Endodermal cell (in vitro differentiated cells): ENCODE measurements around the gene BRMS1. TPM values are rescaled to one million over a fixed set of nuclear protein-coding genes. Genes with fewer than 3 reads are reported as not detected.
A peak's percentile ranks its signal among the peaks of the same experiment; 100 is the strongest.

Source experiments
- DNase-seq: peaks from one replicate; pipeline ENCODE4 v3.0.0-alpha.2; 2017
- H3K27ac ChIP-seq: 2 replicates; pipeline ENCODE4 v1.5.1; 2013; ENCODE audit warnings: mild to moderate bottlenecking, low read depth, low read length, moderate library complexity
- H3K27me3 ChIP-seq: 2 replicates; pipeline ENCODE4 v1.6.1; 2013; ENCODE audit warnings: mild to moderate bottlenecking, low read length, moderate library complexity; ENCODE audit not compliant: insufficient read depth, control insufficient read depth, poor library complexity, severe bottlenecking
- H3K36me3 ChIP-seq: 2 replicates; pipeline ENCODE4 v1.7.0; 2013; ENCODE audit warnings: mild to moderate bottlenecking, low read length, moderate library complexity; ENCODE audit not compliant: control insufficient read depth, insufficient read depth
- H3K4me1 ChIP-seq: one replicate; pipeline ENCODE4 v1.7.0; 2013; ENCODE audit warnings: low read length; ENCODE audit not compliant: control insufficient read depth, insufficient read depth
- H3K4me3 ChIP-seq: 2 replicates; pipeline ENCODE4 v1.5.1; 2013; ENCODE audit warnings: mild to moderate bottlenecking, low read length, moderate library complexity
- H3K9ac ChIP-seq: 2 replicates; pipeline ENCODE4 v1.6.1; 2013; ENCODE audit warnings: mild to moderate bottlenecking, low read length, moderate library complexity; ENCODE audit not compliant: poor library complexity, severe bottlenecking; ENCODE audit errors: extremely low read depth
- H3K9me3 ChIP-seq: 2 replicates; pipeline ENCODE4 v1.6.1; 2013; ENCODE audit warnings: mild to moderate bottlenecking, low read length, moderate library complexity; ENCODE audit not compliant: control insufficient read depth
- H3K27ac Mint-ChIP-seq: 2 replicates; pipeline ENCODE4 v1.8.0; 2020; ENCODE audit warnings: mixed read lengths
- H3K27me3 Mint-ChIP-seq: 2 replicates; pipeline ENCODE4 v1.8.0; 2021; ENCODE audit warnings: mild to moderate bottlenecking, mixed read lengths; ENCODE audit not compliant: insufficient read depth
- H3K36me3 Mint-ChIP-seq: 2 replicates; pipeline ENCODE4 v1.8.0; 2020; ENCODE audit warnings: low read depth, mixed read lengths
- H3K4me1 Mint-ChIP-seq: 2 replicates; pipeline ENCODE4 v1.8.0; 2020; ENCODE audit warnings: mixed read lengths
- H3K4me3 Mint-ChIP-seq: 2 replicates; pipeline ENCODE4 v1.8.0; 2020; ENCODE audit warnings: mild to moderate bottlenecking, moderate library complexity, mixed read lengths
- H3K9me3 Mint-ChIP-seq: 2 replicates; pipeline ENCODE4 v1.8.0; 2020; ENCODE audit warnings: mild to moderate bottlenecking, mixed read lengths
- WGBS, 2 experiments: methylation state at CpG; one replicate each; pipeline versions ENCODE4 v1.1.5 to v1.1.7; 2013; ENCODE audit warnings: missing lambda C conversion rate in 2 of 2, mixed read lengths in 1 of 2; ENCODE audit not compliant: insufficient coverage in 1 of 2, insufficient read length in 1 of 2; 5-methylcytosine and 5-hydroxymethylcytosine counted together
- total RNA-seq, 2 donors: library from RNA; stranded (reverse); fragmentation: NEBNext Ultra II Directional in 1 of 2; extraction: Animal tissue kit (Norgen Biotek cat#: 25700) in 1 of 2; gene quantifications; 2 replicates in 1 of 2; 3 replicates in 1 of 2; pipeline ENCODE4 v1.2.1, GENCODE V29; 2021
- TF ChIP-seq, protein P1 (sequence below): fragments of 200-600 bp; sonication (generic); conservative IDR thresholded peaks from 2 replicates; pipeline ENCODE4 v1.5.0; 2021; ENCODE audit warnings: antibody characterized with exemption, mild to moderate bottlenecking

Gene BRMS1
- total RNA-seq, 2 donors from 2014 or later: 38.7 to 40.3 TPM

DNA sequence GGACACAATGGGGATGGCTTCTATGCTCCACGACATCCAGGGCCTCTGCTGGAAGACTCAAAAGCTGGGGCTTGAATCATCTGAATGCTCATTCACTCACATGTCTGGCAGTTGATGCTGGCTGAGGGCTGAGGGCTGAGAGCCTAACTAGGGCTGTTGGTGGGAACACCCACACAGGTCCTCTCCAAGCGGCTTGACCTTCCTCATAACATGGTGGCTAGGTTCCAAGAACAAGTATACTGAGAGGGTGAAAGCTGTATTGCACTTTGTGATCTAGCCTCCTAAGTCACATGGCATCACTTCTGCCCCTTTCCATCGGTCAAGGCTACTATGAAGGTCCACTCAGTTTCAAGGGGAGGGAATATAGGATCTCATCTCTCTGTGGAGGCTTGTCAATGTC, 45.7 kb downstream of the BRMS1 start:
- no peaks in the 10 kb centered on the region for H3K36me3 Mint-ChIP-seq
- Histone ChIP-seq H3K9ac (no peak overlapping the region), H3K36me3 (no peaks in the 10 kb centered on the region), H3K9me3 (no peaks in the 10 kb centered on the region), H3K4me3 (no peak overlapping the region), H3K27me3 (peaks cover 2% of the 10 kb centered on the region), H3K4me1 (no peaks in the 10 kb centered on the region), H3K27ac (no peak overlapping the region)
- H3K4me1 Mint-ChIP-seq: peaks cover 5% of the 10 kb centered on the region
- no peak for DNase-seq
- no peak overlapping the region for H3K4me3 Mint-ChIP-seq
- no peaks in the 10 kb centered on the region for H3K9me3 Mint-ChIP-seq
- H3K27ac Mint-ChIP-seq: no peak overlapping the region
- H3K27me3 Mint-ChIP-seq: peaks cover 11% of the 10 kb centered on the region
- TF ChIP-seq, protein P1, sequence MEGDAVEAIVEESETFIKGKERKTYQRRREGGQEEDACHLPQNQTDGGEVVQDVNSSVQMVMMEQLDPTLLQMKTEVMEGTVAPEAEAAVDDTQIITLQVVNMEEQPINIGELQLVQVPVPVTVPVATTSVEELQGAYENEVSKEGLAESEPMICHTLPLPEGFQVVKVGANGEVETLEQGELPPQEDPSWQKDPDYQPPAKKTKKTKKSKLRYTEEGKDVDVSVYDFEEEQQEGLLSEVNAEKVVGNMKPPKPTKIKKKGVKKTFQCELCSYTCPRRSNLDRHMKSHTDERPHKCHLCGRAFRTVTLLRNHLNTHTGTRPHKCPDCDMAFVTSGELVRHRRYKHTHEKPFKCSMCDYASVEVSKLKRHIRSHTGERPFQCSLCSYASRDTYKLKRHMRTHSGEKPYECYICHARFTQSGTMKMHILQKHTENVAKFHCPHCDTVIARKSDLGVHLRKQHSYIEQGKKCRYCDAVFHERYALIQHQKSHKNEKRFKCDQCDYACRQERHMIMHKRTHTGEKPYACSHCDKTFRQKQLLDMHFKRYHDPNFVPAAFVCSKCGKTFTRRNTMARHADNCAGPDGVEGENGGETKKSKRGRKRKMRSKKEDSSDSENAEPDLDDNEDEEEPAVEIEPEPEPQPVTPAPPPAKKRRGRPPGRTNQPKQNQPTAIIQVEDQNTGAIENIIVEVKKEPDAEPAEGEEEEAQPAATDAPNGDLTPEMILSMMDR: no peak
- 97% methylated on average over 3 of the region's 3 CpGs for WGBS, 2 experiments

DNA sequence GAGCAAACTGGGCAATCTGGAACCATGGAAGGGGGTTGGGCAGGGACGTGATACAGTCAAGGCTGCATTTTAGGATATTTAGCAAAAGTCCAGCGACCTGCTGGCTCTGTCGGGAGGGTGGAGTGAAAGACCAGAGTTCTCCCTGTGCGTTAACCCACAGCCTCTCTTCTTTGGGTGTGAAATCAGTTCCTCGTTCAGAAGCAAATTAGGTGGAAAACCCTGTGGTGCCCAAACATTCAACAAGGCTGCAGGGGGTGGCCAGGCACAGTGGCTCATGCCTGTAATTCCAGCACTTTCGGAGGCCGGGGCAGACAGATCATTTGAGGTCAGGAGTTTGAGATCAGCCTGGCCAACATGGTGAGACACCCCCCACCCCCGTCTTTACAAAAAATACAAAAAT, 47.3 kb downstream of the BRMS1 start:
- WGBS, 2 experiments: 34 to 47% methylated on average over 7 to 8 of the region's 8 CpGs
- no peak overlapping the region for H3K4me3 Mint-ChIP-seq

DNA sequence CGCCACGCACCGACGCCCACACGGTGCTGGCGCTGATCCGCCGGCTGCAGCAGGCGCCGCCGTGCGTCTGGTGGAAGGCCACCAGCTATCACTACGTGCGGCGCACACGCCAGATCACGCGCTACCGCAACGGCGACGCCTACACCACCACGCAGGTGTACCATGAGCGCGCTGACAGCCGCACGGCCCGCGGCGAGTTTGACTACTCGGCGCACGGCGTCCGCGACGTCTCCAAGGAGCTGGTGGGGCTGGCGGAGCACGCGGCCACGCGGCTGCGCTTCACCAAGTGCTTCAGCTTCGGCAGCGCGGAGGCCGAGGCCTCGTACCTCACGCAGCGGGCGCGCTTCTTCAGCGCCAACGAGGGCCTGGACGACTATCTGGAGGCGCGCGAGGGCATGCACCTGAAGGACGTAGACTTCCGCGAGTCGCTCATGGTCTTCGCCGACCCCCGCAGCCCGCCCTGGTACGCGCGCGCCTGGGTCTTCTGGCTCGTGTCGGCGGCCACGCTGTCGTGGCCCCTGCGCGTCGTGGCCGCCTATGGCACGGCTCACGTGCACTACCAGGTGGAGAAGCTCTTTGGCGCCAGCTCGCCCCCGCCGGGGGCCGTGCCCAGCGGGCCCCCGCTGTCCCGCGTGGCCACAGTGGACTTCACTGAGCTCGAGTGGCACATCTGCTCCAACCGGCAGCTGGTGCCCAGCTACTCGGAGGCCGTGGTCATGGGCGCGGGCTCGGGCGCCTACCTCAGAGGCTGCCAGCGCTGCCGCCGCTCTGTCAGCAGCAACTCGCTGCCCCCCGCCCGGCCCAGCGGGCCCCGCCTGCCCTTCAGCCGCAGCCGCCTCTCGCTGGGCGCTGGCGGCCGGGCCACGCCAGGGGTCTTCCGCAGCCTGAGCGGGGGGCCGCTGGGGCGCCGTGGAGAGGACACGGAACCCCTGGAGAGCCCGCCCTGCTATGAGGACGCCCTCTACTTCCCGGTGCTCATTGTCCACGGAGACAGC, 50.0 kb downstream of the BRMS1 start:
- WGBS, 2 experiments: 94 to 97% methylated on average over 103 to 123 of the region's 123 CpGs
- TF ChIP-seq, protein P1: no peak
- Histone ChIP-seq H3K27ac (no peak overlapping the region), H3K9me3 (no peaks in the 10 kb centered on the region), H3K4me3 (no peak overlapping the region), H3K36me3 (no peaks in the 10 kb centered on the region), H3K27me3 (peaks cover 45% of the 10 kb centered on the region), H3K4me1 (no peaks in the 10 kb centered on the region), H3K9ac (no peak overlapping the region)
- Mint-ChIP-seq H3K4me1 (peaks cover 9% of the 10 kb centered on the region), H3K9me3 (no peaks in the 10 kb centered on the region), H3K27me3 (peaks cover 47% of the 10 kb centered on the region), H3K36me3 (no peaks in the 10 kb centered on the region), H3K4me3 (no peak overlapping the region), H3K27ac (no peak overlapping the region)
- peak; percentile 39 for DNase-seq

More for the DNA sequence above, 47.3 kb downstream of the BRMS1 start:
- DNase-seq: peak; percentile 75
- TF ChIP-seq, protein P1: no peak
- Histone ChIP-seq H3K4me1 (no peaks in the 10 kb centered on the region), H3K4me3 (no peak overlapping the region), H3K9ac (no peak overlapping the region), H3K27me3 (peaks cover 18% of the 10 kb centered on the region), H3K9me3 (no peaks in the 10 kb centered on the region), H3K27ac (no peak overlapping the region), H3K36me3 (no peaks in the 10 kb centered on the region)
- Mint-ChIP-seq H3K4me1 (peaks cover 5% of the 10 kb centered on the region), H3K36me3 (no peaks in the 10 kb centered on the region), H3K27me3 (peaks cover 26% of the 10 kb centered on the region), H3K9me3 (no peaks in the 10 kb centered on the region), H3K27ac (no peak overlapping the region)
